GM18520 (cell line): Measurements from ENCODE around the gene KNDC1.
"Not testable (repeated sequence)": the region's sequence is repeated elsewhere in the genome, so short reads cannot be mapped to it uniquely, and the experiment has no call there.

ENCODE experiments used
- ATAC-seq: cut with Tn5 transposase; IDR thresholded peaks from one replicate; pipeline ENCODE4 v1.9.1; 2021; ENCODE audit not compliant: unreplicated experiment

Gene KNDC1

GRCh38 chr10:133126431-133127290 is 33.4 kb upstream of the KNDC1 start:
- no peak for ATAC-seq

GRCh38 chr10:133127291-133128125 is 32.5 kb upstream of the KNDC1 start:
- no peak for ATAC-seq

- no peak for ATAC-seq
Observed at GRCh38 chr10:133128126-133129070, 31.6 kb upstream of the KNDC1 start.

- no peak for ATAC-seq
Observed at GRCh38 chr10:133129071-133129858, 30.8 kb upstream of the KNDC1 start.

GRCh38 chr10:133129859-133130495 is 30.0 kb upstream of the KNDC1 start:
- no peak for ATAC-seq

GRCh38 chr10:133130602-133131001 is 29.4 kb upstream of the KNDC1 start:
- no peak for ATAC-seq

- ATAC-seq: no peak
Observed at GRCh38 chr10:133131053-133131452, 29.0 kb upstream of the KNDC1 start.

- no peak for ATAC-seq
Observed at GRCh38 chr10:133131734-133132472, 28.1 kb upstream of the KNDC1 start.

- no peak for ATAC-seq
Observed at GRCh38 chr10:133132473-133133291, 27.3 kb upstream of the KNDC1 start.

GRCh38 chr10:133133471-133134231 is 26.4 kb upstream of the KNDC1 start:
- ATAC-seq: no peak

- no peak for ATAC-seq
Observed at GRCh38 chr10:133134411-133135115, 25.5 kb upstream of the KNDC1 start.

GRCh38 chr10:133135116-133135465 is 24.9 kb upstream of the KNDC1 start:
- no peak for ATAC-seq

GRCh38 chr10:133137486-133138145 is 22.4 kb upstream of the KNDC1 start:
- ATAC-seq: not testable (repeated sequence)

GRCh38 chr10:133139551-133140065 is 20.4 kb upstream of the KNDC1 start:
- no peak for ATAC-seq

GRCh38 chr10:133140417-133141143 is 19.4 kb upstream of the KNDC1 start:
- no peak for ATAC-seq
